Right ventricle myocardium inferior (tissue), 1 donor: ENCODE data around the gene AGPAT1. TPM values are rescaled to one million over a fixed set of nuclear protein-coding genes. Genes with fewer than 3 reads are reported as not detected.
A peak's percentile ranks its signal among the peaks of the same experiment; 100 is the strongest.

Source experiments
- ATAC-seq: fragments of 200-7000 bp; cut with Tn5 transposase; one replicate; pipeline ENCODE4 v1.9.1; 2020; ENCODE audit warnings: mild to moderate bottlenecking, moderate library complexity
- DNase-seq: peaks from one replicate; pipeline ENCODE4 v3.0.0; 2021; ENCODE audit errors: missing footprints
- intact Hi-C: fragments of 100-400 bp; cut with DNase I; formaldehyde crosslinking; loops from one replicate; pipeline ENCODE4 v1.11.0; 2022
- total RNA-seq: library from RNA; stranded (reverse); fragmentation: NEBNext Ultra II Directional; extraction: Animal tissue kit (Norgen Biotek cat#: 25700); gene quantifications from one replicate; pipeline ENCODE4 v1.2.1, GENCODE V29; 2021
- donor health status: DM: no; HTN: yes; CAD: no; lungs with severe emphysema.

Gene AGPAT1
- total RNA-seq, 1 donor from 2014 or later = 48.2 TPM

DNA sequence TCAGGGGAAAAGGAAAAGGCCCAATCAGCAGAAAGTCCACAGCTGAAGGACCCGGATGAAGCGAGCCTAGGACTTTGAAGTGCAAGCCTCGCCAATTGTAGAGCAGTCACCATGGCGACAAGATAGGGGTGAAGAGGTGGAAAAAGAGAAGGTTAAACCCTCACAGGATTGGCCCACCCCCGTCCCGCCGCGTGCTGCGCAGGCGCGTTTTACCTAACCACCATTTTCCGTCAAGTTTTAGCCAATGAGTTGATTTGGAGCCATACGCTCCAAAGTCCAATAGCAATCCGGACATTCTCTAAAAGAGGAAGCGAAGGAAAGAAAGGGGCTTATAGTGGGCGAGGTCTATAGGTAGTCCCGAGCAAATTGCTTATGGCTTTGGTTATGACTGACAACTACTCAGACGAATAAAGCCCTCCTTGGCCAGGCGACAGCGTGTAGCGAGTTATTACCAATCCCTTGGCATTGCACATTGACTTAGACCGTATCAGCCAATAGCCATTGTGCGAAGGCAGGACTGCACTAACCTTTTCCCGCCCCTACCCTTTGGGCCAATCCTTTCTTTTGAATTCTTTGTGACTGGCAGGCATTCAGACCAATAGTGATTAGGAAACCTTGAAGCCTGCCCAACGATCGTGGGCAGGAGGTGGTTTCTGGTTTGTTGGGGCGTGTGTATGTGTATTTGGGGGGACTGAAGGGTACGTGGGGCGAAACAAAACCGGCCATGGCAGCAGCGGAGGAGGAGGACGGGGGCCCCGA is 2.1 kb upstream of the AGPAT1 start, which contains the start of gene RNF5:
Gene RNF5 (plus strand): TSS at position 618 of the 759 bp plus-strand sequence. CDS start 107 bp downstream, at position 725.
- ATAC-seq (peak; percentile 88), DNase-seq (peak; percentile 96)
- intact Hi-C loops = loop anchor here (1.0 to 10.0 kb wide), 3 partner anchors 17 to 513 kb away; partner anchors contain the start of genes ATF6B, C6orf47, CSNK2B and GPANK1

DNA sequence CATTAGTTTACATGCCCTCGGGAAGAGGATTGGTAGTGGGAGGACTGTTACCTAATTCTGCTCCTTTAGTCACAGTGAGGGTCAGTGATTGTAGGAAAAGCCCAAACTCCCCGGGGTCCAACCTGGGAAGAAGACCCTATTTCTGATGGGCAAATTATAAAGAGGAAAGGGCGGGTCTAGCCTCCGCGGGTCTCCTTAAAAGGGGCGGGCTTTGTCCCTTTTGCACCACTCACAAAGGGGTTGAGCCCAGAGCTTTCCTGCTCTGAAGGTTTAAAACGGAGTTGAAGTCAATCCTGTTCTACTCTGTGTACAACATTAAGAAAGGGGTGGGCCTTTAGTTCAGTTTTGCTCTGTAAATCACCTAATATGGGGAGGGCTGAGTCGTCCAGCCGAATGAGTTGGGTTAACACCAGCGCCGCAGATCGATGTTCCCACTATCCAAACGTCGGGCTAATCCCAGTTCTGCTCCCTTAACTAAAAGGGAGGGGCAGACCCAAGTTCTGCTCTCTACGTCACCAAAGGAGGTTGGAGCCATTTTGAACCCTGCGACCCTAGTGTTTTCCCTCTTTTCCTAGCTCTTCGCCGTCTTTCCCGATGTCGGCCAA is 1.4 kb upstream of the AGPAT1 start:
- ATAC-seq = peak; percentile 13
- DNase-seq = no peak
- intact Hi-C loops = loop anchor here (2.0 to 10.0 kb wide), 2 partner anchors 48 to 512 kb away; partner anchors contain the start of genes ATF6B, C6orf47, CSNK2B and GPANK1

DNA sequence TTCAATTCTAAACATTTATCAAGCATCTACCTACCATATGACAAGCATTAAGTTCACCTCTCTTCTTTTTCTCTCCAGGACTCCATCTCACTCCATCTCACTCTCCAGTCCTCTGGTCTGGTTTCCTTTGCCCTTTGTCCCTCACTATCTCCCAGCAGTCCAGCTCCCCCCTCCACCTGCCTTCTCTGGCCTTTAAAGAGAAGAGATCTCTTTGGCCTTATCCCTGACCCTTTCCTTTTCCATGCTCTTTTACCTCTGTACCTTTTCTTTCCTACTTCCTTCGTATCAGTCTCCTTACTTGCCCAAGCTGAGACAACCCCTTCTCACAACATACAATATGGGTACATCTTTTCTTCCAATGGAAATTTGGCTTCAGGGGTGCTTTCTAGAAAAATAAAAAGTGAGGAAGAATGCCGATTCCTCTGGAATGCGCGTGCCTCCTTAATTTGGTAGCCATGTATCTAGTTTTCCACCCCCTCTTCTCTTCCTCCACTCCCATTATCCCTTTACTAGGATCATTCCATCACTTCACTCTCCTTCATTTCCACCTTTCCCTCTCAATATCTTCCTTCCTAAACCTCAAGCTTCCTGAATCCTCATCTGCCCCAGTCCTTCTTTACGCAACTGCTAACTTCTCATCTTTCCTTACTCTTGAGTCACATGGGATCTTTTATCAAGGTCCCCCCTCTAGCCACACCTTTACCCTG is 745 bp upstream of the AGPAT1 start:
- no peak for ATAC-seq
- intact Hi-C loops = loop anchor here (1.0 to 10.0 kb wide), 3 partner anchors 22 to 512 kb away; partner anchors contain the start of genes ATF6B, C6orf47, CSNK2B and GPANK1
- no peak for DNase-seq

DNA sequence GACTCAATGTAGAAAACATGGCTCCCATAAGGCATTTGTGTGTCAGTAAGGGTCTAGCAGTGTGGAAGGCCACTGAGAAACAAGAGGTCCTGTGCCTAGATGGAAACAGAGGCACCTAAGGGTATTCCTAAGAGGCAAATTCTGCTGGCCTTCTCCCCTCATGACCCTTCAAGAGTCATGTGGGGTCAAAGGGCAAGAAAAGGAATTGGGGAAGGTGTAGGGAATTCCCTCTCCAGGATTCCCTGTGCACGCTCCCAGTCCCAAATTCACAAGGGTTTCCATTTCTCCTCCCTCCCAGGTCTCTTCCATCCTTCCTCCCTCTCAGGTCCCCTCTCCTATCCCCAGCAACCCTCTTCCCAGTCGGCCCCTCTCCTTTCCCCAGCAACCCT is 568 bp downstream of the AGPAT1 start:
- no peak for DNase-seq
- intact Hi-C loops = loop anchor here (10.0 kb wide), 1 partner anchor 511 kb away; the partner anchor contains the start of genes C6orf47, CSNK2B, GPANK1 and LY6G5B
- ATAC-seq = no peak

DNA sequence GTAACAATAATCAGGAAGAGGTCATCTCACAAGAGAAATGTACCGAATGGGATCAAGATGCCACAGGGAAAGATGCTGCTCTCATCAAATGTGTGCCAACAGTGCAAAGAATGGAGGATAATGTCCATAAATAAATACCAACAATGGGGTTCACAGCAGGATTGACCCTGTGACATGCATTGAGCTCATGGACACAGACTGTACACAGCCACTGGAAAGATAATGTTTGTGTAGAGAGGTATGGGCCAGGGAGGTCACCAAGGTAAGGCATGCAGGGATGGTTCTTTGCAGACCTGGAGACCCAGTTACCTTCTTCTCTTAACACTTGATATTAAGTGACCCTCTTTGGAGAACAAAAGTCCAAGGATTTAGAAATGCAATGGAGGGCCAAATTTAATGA is 1.5 kb downstream of the AGPAT1 start:
- intact Hi-C loops = loop anchor here (10.0 kb wide), 1 partner anchor 510 kb away; the partner anchor contains the start of genes C6orf47, CSNK2B, GPANK1 and LY6G5B

DNA sequence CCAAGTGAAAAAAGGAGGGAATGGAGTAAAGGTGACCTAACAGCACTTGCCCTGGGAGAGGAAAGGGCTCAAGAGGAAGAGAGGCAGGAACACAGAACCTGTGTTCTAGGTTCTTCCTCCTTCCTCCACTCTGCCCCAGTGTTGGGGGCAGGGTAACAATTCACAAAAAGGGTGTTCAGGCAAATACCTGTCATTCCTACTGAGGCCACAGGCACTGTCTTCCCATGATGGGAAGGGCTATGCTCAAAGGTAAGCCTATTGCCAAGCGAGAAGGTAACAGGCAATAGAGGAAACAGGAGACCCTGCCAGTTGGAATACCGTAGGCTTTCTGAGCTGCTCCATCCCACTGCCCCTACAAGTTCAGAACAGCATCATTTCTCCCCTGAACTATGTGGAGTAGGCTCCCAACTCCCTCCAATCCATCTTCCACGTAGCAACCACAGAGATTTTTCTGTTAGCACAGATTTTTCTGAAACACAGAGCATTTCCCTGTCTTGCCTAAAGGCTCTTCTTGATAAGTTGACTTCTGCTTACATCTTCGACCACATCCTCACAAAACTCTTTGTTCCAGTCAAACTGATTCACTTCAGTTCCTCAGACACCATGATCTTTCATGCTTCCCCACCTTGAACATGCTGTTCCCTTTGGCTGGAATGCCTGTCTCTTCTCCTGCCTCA is 2.7 kb downstream of the AGPAT1 start:
- ATAC-seq (no peak), DNase-seq (no peak)
- intact Hi-C loops = loop anchor here (10.0 kb wide), 1 partner anchor 508 kb away; the partner anchor contains the start of genes C6orf47, CSNK2B, GPANK1 and LY6G5B

More for the DNA sequence above, 1.5 kb downstream of the AGPAT1 start:
- ATAC-seq (no peak), DNase-seq (no peak)

DNA sequence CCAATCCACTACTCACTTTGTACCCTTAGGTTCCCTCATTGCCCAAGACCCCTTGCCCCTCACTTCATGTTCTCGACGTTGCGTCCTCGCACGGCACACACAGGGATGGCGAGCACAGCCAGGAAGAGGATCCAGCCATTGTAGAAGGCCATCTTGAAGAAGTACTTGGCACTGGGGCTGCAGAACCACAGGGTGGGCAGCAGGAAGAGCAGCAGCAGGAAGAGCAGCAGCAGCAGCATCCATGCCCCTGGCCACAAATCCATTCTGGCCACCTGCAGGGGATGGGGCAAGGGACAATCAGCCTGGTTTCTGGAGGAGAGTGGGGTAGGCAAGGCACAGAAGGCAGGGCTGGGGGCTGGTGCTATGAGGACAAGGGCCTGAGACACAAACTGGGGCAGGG is 4.7 kb downstream of the AGPAT1 start:
- intact Hi-C loops = loop anchor here (10.0 kb wide), 1 partner anchor 506 kb away; the partner anchor contains the start of genes C6orf47, CSNK2B, GPANK1 and LY6G5B
- ATAC-seq (no peak), DNase-seq (no peak)

DNA sequence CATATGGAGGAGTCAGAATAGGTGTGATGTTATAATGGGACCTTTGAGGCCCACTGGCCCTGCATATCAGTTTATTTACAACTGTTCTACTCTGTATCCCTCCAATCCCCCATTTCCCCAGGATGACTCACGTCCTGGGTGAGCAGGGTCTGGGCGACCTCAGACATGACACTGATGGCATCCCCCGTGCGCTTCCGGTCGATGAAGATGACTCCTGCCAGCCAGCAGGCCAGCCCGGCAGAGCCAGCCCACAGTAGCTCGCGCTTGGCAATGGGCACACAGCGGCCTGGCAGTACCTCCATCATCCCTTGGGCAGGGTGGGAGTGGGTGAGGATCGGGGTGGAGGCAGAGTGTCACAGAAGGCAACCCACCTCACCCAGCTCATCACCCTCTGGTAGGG is 5.6 kb downstream of the AGPAT1 start:
- no peak for ATAC-seq
- intact Hi-C loops = loop anchor here (10.0 kb wide), 1 partner anchor 505 kb away; the partner anchor contains the start of genes C6orf47, CSNK2B, GPANK1 and LY6G5B
- no peak for DNase-seq

DNA sequence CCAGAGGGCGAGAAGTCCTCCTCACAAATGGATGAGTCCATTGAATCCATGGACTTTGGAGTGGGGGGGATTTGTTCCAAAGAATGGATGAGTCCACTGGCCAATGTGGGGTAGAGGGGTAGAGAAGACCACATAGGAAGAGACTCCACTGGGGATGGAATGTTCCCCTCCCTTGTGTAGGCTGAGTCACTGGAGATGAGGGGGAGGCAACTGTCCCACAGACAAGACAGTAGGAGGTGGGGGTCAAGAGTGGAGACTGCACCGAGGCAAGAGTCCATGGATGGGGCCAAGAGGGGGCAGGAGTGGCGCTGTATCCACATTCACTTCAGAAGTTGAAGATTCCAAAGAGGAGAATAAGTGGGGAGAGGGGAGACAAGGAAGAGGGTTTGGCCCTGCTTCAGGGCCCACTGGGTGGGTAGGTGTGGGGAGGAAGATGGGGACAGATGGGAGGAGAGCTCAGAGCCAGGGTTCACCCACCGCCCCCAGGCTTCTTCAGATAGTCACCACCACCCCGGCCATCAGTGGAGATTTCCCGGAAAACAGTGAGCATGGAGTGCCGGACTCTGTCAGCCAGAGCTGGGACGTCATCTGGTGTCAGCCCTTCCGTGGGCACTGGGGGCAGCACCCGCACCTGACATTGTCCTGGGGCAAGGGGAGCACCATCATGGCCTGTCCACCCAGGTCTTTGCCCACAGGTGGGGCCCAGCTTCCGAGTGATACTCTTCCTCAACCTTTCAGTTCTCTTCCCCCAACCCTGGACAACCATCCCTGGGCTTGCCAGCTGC is 6.9 kb downstream of the AGPAT1 start:
- ATAC-seq = no peak
- DNase-seq = no peak
- intact Hi-C loops = no loop called here

DNA sequence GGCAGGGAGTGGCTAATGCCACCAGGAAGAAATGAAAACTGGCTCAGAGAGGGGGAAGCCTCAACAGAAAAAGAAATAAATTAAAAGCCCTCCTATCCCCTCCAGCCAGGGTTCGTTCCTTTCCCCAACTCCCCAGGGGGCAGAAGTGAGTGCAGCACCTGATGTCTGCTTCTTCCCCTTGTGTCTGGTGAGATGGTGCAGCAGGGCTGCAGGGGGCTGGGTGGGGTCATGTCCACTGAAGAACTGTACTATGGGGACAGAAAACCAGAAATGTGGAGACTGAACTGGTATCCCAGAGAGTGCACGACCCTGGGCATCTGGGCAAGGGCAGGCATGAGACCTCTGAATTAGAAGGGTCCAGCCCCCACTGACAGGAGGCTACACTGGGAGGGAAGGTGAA is 7.5 kb downstream of the AGPAT1 start:
- DNase-seq (no peak), ATAC-seq (no peak)
- intact Hi-C loops = no loop called here

DNA sequence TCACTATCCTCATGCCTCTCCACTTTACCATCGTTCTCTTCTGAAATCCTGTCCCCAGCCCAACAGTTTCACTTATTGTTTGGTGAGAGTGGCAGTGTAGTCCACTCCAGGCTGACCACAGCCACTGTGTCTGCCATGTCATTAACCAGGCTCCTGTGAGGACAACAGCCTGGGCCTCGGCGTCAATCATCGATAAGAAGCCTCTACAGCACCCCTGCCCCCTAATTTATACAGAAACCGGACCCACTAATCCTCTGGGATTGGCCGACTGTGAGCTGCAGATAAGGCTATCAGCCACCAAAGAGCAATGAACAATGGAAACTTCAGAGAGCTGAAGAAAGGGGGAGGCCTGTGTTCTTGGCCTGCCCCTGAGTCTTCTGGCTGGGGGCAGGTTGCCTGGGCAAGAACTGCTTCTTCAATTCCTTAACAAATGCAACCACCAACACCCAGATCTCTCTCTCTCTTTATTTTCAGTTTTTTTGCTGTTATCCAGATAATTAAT is 8.1 kb downstream of the AGPAT1 start:
- no peak for ATAC-seq
- no peak for DNase-seq
- intact Hi-C loops = no loop called here

DNA sequence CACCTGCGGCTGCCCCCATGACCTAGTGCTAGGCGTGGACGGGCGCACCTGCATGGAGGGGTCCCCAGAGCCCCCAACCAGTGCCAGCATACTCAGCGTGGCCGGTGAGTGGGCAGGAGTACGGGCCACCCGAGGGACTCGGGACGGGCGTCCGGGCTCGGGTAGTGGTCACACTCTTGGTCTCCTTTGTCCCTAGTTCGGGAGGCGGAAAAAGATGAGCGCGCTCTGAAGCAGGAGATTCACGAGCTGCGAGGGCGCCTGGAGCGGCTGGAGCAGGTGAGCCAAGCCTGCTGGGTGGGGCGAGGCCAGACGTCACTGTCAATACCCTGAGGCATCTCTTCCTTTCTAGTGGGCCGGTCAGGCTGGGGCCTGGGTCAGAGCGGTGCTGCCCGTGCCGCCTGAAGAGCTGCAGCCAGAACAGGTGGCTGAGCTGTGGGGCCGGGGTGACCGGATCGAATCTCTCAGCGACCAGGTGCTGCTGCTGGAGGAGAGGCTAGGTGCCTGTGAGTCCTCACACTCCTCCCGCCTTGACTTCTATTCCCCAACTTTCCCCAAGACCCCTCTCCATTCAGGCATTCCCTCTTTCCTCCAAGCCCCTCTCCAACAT is 8.6 kb downstream of the AGPAT1 start:
- intact Hi-C loops = no loop called here
- no peak for DNase-seq
- no peak for ATAC-seq

DNA sequence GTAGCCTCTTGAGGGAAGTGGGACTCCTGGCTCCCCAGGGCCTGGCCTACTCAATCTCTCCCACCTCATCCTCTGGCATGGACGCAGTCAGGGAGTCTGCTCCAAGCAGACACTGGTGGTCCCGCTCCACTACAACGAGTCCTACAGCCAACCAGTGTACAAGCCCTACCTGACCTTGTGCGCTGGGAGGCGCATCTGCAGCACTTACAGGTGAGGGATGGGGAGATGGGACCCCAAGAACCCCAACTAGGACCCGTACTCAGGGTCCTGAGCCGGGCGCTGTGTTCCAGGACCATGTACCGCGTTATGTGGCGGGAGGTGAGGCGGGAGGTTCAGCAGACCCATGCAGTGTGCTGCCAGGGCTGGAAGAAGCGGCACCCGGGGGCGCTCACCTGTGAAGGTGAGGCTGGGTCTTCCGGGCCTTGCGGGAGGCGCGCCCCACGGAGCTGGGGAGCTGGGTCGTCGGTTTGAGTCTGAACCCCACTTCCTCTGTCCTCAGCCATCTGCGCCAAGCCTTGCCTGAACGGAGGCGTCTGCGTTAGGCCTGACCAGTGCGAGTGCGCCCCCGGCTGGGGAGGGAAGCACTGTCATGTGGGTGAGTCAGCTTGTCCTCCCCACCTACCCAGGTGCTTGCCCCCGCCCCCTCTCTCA is 9.3 kb downstream of the AGPAT1 start:
- ATAC-seq (no peak), DNase-seq (no peak)
- intact Hi-C loops = no loop called here

DNA sequence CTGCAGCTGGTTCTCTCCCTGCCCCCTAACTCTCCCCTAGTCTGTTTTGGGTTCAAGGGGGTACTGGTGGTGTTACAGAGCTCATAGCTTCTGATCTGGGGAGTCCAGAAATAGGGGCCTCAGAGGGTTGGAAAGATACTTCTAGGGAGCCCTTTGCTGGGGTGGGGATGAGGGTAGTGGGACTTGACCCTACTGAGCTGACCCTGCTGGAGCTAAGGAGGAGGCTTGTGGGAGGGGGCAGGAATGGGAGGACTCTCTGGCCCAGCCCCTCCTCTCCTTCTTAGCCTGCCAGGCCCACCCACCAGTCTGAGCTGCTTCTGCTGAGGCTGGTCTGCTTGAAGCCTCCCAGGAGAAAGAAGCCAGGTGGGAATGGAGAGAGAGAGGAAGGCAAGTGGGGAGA is 11.6 kb downstream of the AGPAT1 start, which contains the start of gene EGFL8:
Gene EGFL8 (plus strand): TSS at position 301 of the 400 bp plus-strand sequence. CDS start 1,571 bp downstream, outside the sequence.
- ATAC-seq = no peak
- intact Hi-C loops = no loop called here
- no peak for DNase-seq

DNA sequence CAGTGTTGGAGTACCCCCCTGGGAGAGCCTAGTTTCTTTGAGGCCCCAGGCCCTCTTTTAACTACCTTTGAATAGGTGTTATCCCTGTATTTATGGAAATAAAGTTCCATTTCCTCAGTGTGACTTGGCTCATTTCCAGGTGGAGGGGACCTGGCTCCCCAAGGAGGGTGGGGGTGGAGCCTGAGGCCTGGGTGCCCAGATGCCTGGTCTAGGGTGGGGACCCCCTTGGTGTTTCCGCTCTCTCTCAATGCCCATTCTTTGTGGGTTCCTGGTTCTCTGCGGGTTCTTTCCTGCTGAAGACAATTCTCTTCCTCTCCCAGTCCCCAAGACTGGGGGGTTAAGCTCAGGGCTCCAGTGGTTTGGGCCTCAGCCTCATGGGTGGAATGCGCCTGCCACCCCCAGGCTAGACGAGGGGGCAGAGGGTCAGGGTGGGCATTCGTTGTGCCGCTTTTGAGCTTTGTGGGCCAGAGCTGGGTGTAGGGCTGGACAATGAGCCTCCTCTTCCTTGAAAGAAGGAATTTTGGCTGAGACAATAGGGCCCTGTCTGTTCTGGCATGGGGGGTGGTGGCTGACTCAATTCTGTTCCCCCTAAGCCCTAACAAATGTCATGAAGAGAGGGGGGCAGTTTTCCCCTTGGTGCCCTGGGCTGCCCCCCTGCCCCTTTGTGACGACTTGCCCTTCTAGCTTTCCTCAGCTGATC is 12.2 kb downstream of the AGPAT1 start:
- peak; percentile 14 for ATAC-seq
- no peak for DNase-seq
- intact Hi-C loops = no loop called here

DNA sequence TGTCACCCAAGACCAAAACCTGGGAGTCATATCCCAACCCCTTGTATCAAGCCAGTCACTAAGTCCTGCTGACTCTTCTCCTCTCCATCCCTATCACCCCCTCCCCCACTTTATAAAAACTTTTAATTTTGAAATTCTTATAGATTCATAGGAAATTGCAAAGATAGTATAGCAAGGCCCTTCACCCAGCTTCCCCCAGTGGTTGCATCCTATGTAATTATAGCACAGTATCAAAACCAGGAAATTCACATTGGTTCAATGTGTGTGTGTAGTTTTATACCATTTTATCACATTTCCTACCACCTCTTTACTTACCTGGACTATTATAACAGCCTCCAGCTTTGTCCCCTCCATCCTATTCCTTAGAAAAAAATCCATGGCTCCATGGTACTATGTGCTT is 17.8 kb downstream of the AGPAT1 start:
- ATAC-seq (no peak), DNase-seq (no peak)
- intact Hi-C loops = no loop called here
